ENCODE data around the gene SEPTIN7.

The SEPTIN7 gene

DNA sequence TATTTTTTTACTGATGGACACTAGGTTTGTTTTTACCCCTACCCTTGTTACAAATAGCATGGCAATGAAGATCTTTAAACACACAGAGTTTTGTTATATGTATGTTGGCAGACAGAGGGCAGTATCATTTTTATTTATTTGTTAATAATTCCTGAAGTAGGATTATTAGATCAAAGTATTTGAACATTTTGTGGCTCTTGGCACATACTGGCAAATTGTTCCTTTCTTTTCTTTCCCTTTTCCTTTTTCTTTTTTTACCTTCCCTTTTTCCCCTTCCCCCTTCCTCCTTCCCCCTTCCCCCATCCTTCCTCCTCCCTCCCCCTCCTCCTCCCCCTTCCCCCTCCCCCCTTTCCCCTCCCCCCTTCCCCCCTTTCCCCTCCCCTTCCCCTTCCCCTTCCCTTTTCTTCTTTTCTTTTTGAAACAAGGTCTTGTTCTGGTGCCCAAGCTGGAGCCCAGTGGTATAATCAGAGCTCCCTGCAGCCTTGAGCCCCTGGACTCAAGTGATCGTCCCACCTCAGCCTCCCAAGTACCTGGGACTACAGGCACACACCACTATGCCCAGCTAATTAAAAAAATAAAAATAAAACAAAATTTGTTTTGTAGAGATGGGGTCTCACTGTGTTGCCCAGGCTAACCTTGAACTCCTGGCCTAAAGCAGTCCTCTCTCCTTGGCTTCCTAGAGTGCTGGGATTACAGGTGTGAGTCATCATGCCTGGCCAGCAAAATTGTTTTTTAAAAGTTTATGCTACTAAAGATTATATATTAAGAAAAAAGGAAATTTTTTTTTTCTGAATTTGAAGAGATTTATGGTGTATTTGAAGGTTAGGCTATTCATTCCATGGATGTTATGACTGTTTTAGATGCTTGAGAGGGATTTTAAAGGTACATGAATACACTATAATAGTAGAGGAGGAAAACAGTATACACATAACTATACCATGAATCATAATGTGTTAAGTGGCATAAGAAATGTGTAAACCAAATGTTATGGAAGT, 39.3 kb downstream of the SEPTIN7 start:
- no peak for DNase-seq (ENCODE audit: low spot score)

DNA sequence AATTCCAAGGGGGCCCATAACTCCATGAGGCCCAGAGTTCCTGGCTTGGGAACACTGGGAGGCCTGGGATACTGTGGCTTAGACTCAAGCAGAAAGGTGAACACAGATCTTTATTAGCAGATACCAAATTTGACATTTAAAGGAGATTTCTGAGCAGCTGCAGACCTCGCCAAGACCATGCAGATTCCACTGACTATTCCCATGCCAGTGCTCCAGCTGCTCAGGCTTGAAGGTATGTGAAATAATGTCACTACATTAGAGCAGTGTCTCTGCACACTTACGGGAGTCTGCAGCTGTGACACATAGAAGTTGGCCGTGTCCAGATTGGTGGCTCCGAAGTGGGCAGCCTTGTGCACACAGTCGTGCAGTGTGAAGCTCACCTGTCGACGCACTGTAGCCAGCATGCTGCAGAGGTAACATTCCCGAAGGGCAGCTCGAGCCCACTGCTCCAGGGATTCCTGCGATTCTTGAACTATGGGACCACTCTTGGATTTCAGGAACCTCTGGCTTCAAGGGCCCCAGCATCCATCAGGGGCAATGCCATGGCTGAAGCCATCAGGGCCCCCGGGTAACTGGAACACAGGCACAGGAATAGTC, 46.1 kb downstream of the SEPTIN7 start:
- DNase-seq (ENCODE audit: low spot score) = no peak

DNA sequence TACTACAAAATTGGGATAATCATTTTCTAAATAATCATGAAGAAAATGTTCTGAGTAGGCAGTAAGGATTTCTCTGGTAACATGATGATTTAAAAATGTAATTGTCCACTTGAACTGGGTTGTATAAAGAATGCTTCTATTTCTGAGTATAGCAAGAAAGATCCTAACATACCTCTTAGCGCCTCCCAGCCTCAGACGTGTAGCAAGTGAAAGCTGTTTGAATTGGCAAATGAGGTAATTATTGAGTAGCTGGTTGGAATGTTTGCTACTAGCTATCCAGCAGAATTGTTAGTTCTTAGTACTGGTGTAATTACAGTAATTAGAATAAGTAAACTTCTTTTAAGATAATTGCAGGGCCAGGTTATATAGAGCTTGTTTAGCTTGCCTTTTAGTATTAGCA, 47.9 kb downstream of the SEPTIN7 start:
- no peak for DNase-seq (ENCODE audit: low spot score)

DNA sequence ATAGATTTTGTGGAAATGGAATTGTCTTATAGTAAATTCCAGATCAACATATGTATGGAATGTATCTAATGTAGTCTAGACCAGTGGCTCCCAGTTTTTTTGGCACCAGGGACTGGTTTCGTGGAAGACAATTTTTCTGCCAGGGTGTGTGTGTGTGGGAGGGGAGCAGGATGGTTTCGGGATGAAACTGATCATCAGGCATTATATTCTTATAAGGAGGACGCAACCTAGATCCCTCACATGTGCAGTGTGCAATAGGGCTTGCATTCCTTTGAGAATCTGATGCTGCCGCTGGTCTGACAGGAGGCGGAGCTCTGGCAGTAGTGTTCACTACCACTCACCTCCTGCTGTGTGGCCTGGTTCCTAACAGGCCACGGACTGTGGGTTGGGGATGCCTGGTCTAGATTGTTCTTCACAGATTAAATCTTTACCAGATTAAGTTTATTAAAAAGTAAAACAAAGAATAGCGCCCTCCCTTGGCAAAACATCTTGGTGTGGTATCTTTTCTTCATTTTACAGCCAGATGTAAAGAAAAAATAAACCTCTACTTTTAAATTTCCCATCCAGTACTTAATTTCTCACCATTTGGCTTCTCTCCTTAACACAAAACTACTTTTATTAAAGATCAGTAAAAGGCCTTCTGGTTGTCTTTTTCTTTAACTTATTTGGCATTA, 48.4 kb downstream of the SEPTIN7 start:
- DNase-seq (ENCODE audit: low spot score) = peak; percentile 11

DNA sequence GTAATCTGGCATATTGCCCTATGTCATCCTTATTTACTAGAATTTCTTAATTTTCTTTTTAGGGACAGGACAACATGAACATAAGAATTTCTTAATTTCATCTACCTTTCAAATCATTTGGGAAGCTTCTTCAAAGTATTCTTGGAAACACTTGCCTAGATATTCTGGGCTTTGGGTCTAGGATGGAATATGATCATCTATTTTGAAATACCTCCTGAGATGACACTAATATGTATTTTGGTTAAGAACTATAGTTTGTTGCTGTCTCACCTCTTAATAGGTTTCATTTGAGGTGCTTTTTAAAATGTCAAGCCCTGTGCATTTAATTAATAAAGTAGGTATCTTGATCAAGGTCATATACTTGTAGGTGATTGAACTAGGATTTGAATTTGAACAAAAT, 49.1 kb downstream of the SEPTIN7 start:
- DNase-seq (ENCODE audit: low spot score) = no peak
